Body of pancreas (tissue), 4 donors: ENCODE data around the gene GOLGA3.

Source experiments
- POLR2A ChIP-seq, 3 donors: fragments of 450-650 bp; IDR thresholded peaks; one replicate each; pipeline ENCODE4 v1.6.1; 2016; ENCODE audit warnings: antibody characterized with exemption in 3 of 3, mild to moderate bottlenecking in 2 of 3
- TF ChIP-seq, protein P1 (sequence below), 7 experiments: fragments of 450-650 bp in 4 of 7; fragments of 200-600 bp in 3 of 7; sonication (generic) in 3 of 7; IDR thresholded peaks; one replicate each; pipeline ENCODE4 v1.5.1; 2016 to 2019; ENCODE audit warnings: antibody characterized with exemption in 7 of 7

DNA sequence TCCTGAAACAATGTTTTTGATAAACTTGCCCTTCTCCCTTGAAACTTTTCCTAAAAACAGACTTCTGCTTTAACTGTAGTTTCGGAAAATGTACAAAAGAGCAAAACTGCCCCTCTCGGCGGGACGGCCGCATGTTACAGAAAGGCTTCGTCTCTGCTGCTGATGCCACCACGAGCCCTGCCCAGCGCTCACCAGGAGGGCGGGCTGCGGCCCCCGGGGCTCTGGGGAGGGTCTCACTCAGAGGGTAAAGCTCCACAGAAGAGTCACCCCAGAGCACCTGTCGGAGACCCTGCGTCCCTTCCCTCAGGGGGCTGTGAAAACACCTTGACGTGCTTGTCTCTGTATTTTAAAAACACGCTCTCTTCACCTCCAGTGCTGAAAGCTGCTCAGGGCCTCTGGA, 12.5 kb upstream of the GOLGA3 start:
- TF ChIP-seq, protein P1, sequence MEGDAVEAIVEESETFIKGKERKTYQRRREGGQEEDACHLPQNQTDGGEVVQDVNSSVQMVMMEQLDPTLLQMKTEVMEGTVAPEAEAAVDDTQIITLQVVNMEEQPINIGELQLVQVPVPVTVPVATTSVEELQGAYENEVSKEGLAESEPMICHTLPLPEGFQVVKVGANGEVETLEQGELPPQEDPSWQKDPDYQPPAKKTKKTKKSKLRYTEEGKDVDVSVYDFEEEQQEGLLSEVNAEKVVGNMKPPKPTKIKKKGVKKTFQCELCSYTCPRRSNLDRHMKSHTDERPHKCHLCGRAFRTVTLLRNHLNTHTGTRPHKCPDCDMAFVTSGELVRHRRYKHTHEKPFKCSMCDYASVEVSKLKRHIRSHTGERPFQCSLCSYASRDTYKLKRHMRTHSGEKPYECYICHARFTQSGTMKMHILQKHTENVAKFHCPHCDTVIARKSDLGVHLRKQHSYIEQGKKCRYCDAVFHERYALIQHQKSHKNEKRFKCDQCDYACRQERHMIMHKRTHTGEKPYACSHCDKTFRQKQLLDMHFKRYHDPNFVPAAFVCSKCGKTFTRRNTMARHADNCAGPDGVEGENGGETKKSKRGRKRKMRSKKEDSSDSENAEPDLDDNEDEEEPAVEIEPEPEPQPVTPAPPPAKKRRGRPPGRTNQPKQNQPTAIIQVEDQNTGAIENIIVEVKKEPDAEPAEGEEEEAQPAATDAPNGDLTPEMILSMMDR (IDR thresholded peaks at IDR 0.05), result no peak
- TF ChIP-seq POLR2A (IDR thresholded peaks at IDR 0.05), result no peak
